ENCODE measurements around the gene NECAP2.
A peak's percentile ranks its signal among the peaks of the same experiment; 100 is the strongest.
"Not testable (repeated sequence)": the region's sequence is repeated elsewhere in the genome, so short reads cannot be mapped to it uniquely, and the experiment has no call there.

Gene NECAP2

GRCh38 chr1:16500466-16500865, 59.9 kb downstream of the NECAP2 start:
- not testable (repeated sequence) for DNase-seq

- not testable (repeated sequence) for DNase-seq
These were observed 60.5 kb downstream of the NECAP2 start for GRCh38 chr1:16500975-16501374.

DNA sequence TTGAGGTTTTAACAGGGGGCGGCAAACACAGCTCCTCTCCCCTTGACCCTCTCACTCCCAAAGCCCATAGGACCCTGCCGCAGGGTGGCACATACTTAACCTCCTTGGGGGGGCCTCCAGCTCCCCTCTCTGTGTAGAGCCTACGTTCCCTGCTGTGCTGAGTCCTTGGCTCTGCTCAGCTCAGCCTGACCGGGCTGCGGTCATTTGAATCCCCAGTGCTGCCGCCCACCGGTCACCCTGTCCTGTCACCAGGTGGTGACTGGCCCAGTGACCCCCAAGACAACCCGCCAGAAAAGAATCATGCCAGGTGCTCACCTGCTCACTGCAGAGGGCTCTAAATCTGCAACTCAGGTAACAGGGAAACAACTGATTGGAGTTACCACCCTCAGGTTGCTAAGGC, 60.9 kb downstream of the NECAP2 start:
- not testable (repeated sequence) for DNase-seq

DNA sequence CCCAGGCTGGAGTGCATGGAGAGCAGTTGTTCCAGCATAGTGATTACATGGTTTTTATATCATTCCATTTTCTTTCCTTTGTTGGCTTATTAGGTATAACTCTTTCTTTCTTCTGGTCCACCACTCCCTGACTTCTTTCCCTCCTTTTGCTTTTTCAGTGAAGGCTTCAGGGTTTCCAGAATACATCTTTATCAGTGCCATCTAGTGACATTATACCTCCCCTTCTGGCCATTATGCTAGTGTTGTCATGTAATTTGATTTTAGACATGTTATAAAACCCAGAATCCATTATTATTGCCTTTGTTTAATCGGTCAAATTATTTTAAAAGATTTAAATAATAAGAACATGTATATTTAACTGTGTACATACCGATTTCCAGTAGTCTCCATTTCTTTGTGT, 63.0 kb downstream of the NECAP2 start:
- no peak for DNase-seq

GRCh38 chr1:16505870-16506269, 65.3 kb downstream of the NECAP2 start:
- not testable (repeated sequence) for DNase-seq

DNA sequence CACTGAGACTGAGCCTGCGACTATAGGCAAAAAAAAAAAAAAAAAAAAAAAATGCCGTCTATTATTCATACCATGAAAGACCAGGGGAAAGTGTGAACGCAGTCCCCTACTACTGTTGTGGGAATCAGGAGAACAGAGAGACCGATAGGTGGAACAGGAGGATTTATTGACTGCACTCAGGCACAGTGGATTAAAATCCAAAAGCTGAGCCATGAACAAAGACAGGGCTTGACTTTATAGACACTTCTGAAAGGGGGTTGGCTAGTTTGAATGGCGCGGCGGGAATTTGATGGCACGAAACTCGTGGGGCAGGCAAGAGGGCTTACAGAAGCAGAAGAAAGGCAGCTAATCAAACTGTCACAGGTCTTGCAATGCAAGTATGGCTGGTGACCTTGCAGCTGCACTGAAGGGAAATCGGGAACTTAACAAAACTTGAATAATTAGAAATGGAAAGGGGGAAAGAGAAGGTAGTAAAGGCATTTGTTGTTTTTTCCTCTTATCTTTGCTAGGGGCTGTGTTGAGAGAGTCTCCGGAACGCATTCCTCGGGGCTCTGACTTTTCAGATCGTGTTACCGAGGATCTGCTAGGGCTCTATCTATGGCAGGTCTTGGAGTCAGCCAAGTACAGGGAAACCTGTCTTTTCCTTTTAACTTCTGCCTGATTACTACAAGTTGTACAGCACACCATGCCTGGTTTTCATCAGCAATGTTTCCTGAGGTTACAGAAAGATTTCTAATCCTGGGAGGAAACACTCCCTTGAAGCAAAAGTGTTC, 66.0 kb downstream of the NECAP2 start:
- not testable (repeated sequence) for DNase-seq

DNA sequence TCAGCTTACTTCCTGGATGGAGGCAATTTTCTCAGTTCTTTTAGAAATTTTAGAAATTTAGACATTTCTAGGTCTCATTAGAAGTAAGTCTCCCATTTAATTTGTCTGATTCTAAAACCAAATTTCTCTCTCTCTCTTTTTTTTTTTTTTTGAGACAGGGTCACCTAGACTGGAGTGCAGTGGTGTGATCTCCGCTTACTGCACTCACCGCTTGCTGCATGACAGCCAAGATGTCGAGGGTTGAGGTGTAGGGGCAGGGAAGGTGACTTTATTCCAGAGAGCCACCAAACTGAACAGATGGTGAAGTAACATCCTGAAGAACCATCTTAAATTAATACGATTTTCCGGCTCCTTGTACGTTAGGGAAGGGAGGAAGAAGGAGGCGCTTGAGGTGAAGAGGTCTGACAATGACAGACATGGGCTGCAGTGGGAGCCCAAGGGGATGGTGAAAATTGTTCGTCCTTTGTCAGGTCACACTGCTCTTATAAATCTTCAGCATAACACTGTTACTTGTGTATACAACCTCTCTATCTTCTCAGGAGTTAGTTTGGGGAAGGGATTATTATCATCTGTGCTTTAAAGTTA, 68.4 kb downstream of the NECAP2 start:
- peak; percentile 44 for DNase-seq
